Cardiac fibroblast (primary cell): ENCODE measurements around the gene KAZN.

Experiments
- DNase-seq, 2 donors: peaks; one replicate each; pipeline versions ENCODE4 v3.0.0 to v3.0.0-alpha.2; 2010; ENCODE audit warnings: low read depth in 2 of 2
- H3K4me3 ChIP-seq, 2 donors: replicated peaks in 1 of 2; 1 replicate in 1 of 2; 2 replicates in 1 of 2; pipeline ENCODE4 v1.5.1; 2011; ENCODE audit warnings: low read depth in 2 of 2, low read length in 2 of 2, mild to moderate bottlenecking in 2 of 2, moderate library complexity in 1 of 2
- CTCF ChIP-seq: IDR thresholded peaks from one replicate; pipeline ENCODE4 v1.5.1; 2011; ENCODE audit warnings: low read depth, mild to moderate bottlenecking, low read length, inconsistent platforms

Gene KAZN

DNA sequence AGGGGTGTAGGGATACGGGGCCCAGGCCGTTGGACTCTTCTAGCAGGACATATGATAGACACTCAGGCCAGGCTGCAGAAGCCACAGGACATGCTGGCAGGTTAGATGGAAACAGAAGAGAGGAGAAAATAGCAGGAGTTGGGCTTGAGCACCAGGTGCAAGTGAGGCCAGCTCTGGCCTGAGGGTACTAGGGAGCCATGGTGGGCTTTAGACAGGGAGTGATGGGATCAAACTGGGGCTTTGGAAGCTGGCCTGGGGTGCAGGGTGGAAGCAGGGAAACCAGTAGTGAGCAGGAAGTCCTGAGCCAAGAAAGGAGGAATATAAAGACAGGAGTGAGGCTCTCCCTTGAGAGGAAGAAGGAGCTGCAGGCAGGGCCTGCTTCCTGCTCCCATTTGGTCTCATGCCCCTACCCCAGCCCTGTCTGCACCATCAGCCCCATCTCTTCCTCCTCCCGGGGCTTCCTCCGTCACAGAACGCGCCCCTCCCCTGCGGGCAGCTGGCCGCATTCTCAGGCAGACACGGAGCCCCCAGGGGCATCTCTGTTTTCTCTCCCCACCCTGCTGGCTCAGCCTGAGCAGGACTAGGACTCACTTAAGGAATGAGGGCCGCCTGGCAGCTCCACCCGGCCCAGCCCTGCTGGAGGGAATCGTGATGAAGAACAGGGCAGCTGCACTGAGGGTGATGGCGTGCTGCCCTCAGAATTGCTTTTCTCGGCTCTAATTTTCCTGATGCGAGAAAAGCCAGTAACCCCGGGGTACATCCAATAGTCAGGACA lies 389.5 kb downstream of the KAZN start:
- H3K4me3 ChIP-seq: no peak overlapping the region
- peak in 1 of 2 donors; percentile 33 for DNase-seq
- no peak for TF ChIP-seq CTCF

DNA sequence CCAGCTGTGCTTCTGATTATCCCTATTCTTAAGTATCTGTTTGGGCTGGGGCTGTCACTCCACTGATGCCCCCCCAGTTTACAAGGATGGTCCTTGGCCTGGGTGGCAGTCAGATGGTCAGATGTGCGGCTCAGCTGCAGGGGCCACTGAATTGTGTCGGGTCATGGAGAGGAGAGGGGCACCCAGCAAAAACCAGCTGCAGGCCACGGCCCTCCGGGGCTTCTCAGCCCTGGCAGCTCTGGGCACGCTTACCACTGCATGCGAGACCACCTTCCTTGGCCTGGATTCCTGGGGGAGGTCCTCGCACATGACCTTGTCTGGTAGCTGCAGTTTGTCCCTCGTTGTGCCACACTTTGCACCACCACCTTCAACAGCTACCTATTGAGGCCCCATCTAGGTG lies 390.2 kb downstream of the KAZN start:
- H3K4me3 ChIP-seq: no peak overlapping the region
- TF ChIP-seq CTCF: no peak
- DNase-seq: no peak

DNA sequence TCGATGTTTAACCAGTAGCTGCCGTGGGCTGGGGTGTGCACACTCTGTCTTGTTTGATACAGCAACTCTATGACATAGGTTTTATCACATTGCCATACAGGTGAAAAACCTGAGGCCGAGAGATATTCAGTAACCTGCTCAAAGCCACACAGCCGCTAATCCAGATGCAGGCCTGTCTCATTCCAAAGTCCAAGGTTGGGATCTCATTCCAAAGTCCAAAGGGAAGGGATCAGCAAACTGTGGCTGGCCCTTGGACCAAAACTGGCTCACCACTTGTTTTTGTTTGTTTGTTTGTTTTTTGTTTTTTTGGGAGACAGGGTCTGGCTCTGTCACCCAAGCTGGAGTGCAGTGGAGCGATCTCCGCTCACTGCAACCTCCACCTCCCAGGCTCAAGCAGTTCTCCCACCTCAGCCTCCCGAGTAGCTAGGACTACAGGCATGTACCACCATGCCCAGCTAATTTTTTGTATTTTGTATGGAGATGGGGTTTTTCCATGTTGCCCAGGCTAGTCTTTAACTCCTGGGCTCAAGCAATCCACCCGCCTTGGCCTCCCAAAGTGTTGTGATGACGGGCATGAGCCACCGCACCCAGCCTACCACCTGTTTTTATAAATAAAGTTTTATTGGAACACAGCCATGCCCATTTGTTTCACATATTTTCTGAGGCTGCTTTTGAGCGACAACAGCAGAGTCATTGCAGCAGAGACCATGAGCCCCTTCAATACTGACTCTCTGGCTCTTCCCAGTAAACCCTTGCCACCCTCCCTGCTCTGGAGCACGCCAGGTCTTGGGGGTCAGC lies 391.6 kb downstream of the KAZN start:
- no peak for DNase-seq
- no peak for TF ChIP-seq CTCF
- H3K4me3 ChIP-seq: no peak overlapping the region

DNA sequence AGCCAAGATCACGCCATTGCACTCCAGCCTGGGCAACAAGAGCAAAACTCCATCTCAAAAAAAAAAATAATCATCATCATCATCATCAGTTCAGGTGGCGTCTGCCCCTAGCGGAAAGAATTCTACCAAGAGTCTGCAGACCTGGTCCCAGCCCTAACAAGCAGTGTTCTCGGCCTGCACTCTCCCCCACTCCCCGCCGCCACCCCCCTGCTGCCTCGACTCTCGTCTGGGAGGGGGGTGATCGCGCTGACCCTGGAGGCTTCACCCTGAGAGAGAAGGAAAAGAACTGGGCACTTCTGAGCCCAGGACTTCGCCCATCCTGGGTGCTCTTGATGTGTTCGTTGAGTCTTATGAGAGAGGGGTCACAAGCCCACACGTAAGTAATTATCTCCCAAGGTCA lies 394.9 kb downstream of the KAZN start:
- DNase-seq: no peak
- TF ChIP-seq CTCF: no peak
- H3K4me3 ChIP-seq: no peak overlapping the region

GRCh38 chr1:14994148-14994547 lies 395.7 kb downstream of the KAZN start:
- no peak for DNase-seq
- H3K4me3 ChIP-seq: no peak overlapping the region
- TF ChIP-seq CTCF: no peak

DNA sequence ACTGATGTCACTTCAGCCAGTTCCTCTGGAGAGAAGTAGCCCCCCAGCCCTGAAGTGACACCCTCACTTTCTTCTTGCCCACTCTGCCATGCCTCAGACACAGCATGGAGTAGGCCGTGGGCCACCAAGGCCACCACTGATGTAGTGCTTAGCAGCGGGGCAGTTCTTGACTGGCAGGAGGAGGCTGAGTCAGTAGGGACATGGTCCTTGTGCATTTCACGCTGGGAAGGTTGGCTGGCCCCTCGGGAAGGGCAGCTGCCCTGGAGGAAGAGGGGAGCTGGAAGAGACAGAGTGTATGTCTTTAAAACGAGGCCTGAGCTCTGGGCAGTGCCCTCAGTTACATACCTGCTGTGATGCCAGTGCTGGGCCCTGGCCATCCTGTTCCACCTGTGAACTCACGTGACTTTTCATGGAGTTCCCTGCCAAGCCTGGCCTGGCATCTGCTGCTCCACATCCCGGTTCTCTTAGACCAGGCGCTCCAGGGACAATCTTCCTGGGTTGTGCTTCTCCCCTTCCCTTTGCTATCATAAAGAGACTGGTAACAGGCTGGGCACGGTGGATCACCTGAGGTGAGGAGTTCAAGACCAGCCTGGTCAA lies 396.5 kb downstream of the KAZN start:
- TF ChIP-seq CTCF: no peak

More for the DNA sequence above, 396.5 kb downstream of the KAZN start:
- no peak overlapping the region for H3K4me3 ChIP-seq
- DNase-seq: no peak
